Measurements from ENCODE around the gene IQSEC2.

IQSEC2 gene

DNA sequence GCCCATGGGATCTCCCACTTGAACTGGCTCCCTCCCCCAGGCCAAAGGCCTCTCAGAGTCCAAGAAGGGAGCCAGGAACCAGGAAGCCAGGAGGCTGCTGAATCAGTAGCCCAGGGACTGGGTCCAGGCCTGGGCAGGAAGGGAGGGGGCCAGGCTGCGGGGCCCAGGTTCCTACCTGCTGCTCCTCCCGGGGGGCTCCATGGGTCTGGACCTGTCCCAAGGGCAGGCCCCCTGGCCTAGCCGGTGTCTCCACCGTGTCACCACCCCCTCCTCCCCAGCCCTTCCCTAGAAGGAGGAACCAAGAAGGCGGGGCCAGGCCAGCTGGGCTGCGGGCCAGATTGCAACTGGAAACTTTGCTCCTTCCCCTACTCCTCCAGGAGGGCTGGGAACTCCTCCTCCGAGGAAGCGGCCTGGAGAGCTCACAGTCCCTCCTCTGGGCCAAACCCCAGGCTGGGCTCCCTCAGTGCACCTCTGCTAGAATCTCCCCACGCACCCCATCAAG is at the start of gene IQSEC2:
TSS of gene IQSEC2 (minus strand) at position 264 of the 502 bp plus-strand sequence.
- no peak for DNase-seq

DNA sequence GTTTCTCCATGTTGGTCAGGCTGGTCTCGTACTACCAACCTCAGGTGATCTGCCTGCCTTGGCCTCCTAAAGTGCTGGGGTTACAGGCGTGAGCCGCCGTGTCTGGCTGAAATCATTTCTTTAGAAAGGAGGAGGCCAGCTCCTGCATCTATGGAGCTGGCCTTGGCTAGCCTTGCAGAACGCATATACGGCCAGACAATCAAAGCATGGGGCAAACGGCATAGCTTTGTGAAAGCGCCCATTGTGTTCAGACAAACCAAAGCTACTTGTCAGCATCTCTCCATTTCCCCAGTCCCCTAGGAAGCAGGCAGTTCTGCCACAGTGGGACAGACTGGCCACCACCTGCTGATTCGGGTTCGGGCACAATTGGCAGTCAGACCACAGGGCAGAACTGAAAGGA is 48.9 kb upstream of the IQSEC2 start:
- DNase-seq = no peak

DNA sequence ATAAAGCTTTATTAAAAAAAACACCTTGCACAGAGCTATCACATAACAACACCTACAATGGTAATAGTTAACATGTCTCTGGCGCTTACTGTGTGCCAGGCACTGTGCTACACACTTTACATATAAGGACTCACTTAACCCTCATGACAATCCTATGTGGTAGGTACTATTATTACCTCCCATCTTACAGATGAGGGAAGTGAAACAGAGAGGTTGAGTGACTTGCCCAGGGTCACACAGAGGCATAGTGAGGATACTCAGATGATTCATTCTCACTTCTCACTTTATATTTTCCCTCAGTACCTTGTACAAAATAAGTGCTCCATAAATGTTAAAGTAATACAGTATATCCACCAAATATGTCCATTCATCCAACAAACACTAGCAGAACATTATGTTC is 43.4 kb upstream of the IQSEC2 start:
- DNase-seq = no peak

DNA sequence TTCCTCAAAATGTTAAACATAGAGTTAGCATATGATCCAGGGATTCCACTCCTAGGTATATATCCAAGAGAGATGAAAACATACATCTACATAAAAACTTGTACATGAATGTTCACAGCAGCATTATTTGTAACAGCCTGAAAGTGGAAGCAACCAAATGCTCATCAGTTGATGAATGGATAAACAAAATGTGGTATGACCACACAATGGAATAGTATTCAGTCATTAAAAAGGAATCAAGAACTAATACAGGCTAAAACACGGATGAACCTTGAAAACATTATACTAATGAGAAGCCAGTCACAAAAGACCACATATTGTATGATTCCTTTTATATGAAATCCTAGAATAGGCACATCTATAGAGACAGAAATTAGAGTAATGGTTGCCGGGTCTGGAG is 42.7 kb upstream of the IQSEC2 start:
- DNase-seq = no peak

DNA sequence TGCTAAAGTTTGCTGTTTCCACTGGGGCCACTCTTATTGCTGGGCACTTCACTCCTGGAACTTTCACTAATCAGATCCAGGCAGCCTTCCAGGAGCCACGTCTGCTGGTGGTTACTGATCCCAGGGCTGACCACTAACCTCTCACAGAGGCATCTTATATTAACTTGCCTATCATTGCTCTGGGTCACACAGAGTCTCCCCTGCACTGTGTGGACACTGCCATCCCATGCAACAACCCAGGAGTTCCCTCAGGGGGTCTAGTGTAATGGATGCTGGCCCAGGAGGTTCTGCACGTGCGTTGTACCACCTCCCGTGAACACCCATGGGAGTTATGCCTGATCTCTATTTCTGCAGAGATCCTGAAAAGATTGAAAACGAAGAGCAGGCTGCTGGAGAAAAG is 41.8 kb upstream of the IQSEC2 start:
- no peak for DNase-seq

DNA sequence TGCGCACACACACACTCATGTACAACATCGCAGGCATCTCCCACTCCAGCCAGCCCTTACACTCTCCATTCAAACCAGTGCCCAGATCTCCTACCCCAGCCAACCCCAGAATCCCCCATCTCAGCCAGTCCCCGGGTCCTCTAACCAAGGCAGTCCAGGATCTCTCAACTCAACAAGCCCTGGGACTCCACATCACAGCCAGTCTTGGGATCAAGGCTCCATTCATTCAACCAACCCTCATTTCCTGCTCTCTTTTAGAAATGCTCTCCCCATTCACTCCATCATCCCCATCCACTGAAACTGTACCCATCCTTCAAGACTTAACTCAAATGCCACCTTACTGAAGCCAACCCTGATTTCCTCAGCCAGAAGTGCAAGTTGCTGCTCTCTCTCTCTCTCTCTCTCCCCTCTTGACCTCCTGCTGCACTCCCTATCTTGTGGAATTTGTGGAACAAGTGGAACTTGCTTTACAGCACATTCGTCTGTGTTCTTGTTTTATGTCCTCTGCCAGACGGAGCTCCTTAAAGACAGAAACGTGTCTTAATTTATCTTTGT is 40.6 kb upstream of the IQSEC2 start:
- no peak for DNase-seq

DNA sequence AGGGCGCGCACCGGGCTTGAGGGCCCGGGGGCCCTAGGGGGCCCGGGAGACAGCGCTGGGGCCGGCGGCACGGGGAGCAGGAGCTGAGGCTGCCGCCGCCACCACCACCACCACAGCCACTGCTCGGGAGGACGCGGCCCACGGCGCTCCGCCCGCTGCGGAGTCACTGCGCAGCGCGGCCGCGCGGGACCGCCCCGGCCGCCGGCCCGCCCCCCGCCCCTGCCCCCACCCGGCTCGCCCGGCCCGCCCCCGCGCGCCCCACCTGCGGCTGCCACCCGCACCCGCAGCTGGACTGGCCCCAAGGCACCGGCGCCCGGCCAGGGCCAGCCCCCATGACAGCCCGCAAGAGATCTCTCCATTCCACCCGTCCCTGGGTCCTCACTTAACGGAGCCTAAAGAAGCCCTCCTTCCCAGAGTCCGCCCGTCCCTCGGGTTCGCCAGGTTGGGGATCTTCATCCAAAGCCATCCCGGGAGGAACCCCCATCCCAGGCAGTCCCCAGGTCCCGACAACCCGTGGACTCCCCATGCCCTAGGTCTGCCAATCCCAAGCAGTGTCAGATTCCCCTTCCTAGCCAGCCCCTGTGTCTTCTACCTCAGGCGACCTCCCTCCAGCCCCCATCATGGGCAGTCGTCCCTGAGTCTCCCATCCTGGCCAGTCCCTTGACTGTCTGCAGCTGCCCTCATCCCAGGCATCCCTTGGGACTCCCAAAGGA is 40.0 kb upstream of the IQSEC2 start:
- DNase-seq = peak in 1 of 2 experiments; percentile 17

DNA sequence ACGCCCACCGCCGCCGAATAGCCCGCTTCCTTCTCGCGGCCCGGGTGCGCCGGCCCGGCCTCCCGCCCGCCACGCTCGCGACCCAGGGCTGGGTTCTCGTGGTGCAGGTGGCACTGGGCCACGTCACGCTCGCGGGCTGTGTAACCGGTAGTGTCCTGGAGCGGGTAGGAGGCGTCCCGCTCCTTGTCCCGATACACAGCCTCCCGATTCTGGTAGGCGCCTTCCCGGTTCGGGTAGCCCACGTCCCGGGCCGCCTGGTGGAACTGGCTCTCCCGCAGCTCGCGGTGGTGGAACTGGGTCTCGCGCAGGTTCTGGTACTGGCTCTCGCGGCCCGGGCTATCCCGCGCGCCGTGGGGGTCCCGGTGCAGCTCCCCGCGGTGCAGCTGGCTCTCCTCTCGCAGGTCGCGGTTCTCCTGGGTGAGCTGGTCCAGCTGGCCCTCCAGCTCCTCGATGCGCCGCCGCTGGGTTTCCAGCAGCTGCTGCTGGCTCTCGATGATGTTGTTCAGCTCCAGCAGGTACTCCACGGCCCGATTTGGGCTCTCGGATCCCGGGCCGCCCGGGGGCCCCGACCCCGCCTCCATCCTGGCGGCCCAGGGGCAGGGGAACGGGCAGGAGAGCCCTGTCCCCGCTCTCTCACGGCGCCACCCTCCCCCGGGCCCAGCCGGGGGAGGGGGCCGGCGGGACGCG is 39.3 kb upstream of the IQSEC2 start:
- DNase-seq = peak in 1 of 2 experiments; percentile 5

DNA sequence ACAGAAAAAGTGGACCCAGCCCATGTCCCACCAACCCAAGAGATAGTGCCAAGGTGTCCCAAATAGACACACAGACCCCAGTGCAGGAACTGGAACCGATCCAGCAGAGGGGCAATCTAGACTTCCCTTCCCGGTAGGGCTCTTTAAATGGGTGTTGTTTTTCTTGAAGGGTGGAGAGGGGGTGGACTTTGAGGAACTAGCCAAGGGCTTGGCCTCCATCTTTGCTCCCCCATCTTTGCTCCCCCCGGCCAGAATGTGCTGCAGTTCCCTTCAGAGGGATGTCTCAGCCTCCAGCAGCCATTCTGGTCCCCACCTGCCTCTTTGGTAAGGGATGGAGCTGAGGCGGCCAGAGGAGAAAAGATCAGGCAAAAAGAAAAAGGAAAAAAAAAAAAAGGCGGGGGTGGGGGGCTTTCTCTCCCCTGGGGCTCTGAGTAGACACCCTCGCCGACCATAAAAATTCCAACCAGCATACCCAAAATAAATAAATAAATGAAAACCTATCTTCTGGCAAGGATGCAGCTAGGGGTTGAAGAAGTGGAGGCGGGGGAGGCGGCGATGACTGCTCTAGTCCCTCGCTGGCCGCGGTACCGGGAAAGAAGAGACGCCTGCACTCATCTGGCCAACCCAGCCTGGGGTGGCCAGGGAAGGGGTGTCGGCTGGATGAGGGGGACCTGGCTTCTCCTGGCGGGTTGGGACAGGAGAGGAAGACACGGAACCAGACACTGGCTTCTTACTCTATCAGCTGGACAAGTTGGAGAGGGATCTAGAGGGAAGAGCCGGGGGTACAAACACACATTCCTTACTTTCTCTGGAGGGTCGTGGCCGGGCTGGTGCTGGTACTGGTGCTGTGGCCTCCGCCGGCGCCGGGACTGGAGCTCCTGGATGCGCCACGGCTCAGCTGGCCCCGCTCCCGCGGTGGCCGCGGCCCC is 38.5 kb upstream of the IQSEC2 start:
- peak in 1 of 2 experiments; percentile 3 for DNase-seq

DNA sequence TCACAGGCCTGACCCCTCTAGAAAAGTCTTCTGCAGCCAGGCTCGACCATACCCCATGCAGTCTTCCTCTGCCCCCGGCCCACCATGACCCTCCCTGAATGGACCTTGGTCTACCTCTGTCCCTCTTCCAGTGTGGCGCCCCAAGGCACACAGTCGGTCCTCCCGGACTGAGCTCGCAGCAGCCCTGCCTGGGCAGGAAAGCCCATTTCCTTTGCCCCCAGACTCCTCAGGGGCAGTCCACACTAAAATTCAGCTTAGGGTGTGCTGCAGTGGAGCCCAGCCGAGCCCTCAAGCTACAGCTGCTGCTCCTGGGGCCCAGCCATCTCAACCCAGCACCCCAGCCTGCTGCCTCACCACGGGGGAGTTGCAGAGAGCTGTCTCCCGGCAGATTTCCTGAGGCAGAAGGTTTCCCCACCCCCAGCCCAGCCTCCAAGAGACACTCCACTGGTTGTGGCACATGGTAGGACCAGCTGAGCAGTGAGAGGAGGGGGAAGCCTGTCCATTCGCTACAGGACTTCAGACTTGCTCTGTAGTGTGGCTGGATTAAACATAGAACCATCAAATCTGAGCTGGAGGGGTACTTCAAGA is 37.5 kb upstream of the IQSEC2 start:
- DNase-seq = no peak

DNA sequence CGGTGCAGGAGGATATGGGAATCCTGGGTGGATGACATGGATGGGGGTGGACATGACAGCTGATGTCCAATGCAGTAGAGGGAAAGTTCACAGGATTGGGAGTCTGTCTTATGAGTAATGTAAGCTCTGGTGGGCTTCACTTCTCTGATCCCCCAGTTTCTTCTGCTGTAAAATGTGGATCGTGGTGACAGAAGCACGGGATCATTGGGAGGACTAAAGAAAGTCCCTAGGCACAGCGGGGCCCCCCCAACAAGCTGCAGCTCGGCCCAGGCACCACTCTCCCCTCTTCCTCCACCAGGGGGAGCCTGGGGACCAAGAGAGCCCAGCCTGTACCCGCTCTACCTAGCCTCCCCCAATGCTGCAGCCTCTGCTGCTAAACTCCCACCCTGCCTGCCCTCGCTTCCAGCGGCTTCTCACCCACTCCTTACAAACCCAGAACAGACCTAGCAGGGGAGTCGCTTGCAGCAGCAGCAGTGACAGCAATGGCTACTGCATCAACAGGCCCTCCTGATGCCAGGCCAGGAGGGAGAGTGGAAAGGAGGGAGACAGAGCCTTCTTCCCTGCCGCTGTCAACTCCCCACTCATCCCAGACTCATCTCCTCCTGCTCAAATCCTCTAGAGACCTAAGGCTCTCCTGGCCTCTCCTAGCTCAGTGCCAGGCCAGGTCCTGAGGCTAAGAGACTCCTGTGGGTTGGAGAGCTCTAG is 36.1 kb upstream of the IQSEC2 start:
- DNase-seq = peak; percentile 50 to 62

DNA sequence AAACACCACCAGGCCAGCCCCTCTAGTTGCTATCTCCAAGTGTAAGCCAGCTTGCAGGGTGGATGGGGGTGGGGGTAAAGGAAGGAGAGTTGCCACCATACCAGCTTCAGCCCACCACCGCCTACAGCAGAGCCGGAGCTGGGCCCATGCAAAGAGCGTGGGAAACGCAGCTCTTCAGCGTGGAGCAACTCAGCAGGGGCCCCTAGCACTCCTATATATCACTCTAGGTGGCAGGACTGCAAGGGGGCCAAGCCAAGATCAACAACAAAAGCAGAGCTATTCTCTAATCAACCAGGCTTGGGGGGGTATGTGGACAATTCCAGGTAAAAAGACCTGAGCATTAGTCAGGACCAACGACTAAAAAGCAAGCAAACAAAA is 35.5 kb upstream of the IQSEC2 start:
- no peak for DNase-seq

DNA sequence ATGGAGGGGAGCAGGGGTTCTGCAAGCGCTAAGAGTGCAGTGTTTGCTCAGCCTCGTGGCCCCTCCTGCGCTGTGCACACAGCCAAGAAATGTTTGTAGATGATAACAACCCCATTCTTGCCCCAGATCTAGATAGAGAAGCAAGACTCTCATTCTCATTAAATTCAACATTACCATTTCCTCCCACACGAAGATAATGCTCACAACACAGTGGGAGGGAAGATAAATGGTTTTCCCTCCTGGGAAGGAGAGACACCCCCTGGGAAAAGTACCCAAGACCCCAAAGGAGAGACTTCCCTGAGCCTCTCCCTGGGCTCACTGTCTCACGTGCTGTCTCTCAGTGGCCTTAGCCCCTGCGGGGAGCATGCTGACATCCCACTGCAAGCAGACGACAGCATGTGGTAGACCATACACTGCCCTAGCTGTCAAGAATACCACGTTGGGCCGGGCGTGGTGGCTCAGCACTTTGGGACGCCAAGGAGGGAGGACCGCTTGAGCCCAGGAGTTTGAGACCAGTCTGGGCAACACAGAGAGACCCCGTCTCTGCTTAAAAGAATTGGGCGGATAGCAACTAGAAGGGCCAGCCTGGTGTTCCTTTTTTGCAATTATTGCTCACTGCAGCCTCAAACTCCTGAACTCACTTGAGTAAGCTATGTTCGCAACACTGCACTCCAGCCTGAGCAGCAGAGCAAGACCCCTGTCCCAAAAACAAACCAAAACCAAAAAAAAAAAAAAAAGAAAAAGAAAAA is 34.9 kb upstream of the IQSEC2 start:
- DNase-seq = no peak

DNA sequence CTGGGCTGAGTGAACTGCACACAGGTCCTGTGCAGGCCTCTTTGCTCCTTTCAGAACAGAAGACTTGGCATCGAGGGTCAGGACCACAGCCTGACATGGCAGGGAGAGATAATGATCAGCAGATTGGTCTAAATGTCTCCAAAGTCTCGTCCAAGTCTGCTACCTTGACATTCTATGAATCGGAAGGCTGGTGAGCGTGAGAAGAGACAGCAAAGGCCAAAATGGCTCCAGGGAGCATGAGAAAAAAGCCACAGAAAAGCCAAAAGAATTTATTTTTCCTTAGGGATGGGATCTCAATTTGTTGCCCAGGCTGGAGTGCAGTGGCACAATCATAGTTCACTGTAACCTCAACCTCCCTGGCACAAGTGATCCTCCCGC is 32.3 kb upstream of the IQSEC2 start:
- DNase-seq = no peak

DNA sequence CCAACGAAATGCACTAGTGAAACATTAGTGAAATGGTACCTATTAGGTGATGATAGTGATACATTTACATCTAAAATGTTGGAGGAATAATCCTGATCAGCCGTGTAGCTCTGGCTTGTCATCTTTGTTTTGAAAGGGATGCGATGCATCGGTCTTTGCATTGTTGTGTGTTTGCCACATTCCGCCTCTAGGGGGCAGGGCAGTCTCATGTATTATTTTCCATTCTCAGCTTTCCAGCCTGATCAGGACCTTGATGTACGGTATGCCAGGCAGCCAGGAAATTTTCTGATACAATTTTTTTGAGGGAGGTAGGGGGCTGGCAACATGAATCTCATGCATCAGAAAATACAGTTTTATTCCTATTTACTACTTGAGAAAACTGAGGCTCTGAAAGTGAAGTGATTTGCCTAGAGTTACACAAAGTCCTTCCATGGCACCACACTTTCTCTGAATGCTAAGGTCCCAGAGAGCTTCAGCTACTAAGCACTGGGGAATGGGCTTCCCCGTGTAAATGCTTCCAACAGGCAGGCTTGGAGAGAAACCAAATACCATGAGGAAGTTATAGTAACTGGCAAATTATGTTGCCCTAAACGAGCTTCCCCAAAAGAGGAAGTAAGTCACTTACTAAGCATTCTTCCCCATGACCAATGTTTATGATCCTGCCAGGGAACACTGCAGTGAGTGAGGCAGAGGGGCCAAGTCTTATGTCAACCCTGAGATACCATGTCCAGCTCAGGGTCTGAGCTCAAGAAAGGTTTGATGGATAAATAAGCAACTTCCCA is 31.8 kb upstream of the IQSEC2 start:
- DNase-seq = peak; percentile 33 to 51

DNA sequence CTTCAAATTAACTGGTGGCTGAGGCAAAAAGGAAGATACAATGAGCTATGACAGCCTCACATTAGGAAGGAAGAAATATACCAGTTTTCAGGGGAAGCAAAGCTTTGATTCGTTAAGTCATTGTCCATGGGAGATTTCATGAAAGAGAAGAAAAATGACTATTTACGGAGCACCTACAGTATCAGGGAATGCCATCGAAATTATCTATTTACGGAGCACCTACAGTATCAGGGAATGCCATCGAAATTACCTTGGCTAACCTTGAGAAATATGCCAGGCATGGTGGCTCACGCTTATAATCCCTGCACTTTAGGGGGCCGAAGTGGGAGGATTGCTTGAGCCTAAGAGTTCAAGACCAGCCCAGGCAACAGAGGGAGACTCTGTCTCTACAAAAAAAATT is 28.5 kb upstream of the IQSEC2 start:
- DNase-seq = no peak

DNA sequence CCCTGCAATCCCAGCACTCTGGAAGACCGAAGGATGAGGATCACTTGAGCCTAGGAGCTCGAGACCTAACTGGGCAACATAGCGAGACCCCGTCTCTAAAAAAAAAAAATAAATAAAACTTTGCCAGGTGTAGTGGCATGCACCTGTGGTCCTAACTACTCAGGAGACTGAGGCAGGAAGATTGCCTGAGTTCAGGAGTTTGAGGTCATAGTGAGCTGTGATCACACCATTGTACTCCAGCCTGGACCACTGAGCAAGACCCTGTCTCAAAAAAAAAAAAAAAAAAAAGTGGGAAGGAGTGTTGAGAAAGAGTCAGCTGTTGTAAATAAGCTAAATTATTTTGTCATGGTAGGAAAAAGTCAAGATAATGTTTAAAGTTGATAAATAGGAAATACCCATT is 27.5 kb upstream of the IQSEC2 start:
- no peak for DNase-seq

DNA sequence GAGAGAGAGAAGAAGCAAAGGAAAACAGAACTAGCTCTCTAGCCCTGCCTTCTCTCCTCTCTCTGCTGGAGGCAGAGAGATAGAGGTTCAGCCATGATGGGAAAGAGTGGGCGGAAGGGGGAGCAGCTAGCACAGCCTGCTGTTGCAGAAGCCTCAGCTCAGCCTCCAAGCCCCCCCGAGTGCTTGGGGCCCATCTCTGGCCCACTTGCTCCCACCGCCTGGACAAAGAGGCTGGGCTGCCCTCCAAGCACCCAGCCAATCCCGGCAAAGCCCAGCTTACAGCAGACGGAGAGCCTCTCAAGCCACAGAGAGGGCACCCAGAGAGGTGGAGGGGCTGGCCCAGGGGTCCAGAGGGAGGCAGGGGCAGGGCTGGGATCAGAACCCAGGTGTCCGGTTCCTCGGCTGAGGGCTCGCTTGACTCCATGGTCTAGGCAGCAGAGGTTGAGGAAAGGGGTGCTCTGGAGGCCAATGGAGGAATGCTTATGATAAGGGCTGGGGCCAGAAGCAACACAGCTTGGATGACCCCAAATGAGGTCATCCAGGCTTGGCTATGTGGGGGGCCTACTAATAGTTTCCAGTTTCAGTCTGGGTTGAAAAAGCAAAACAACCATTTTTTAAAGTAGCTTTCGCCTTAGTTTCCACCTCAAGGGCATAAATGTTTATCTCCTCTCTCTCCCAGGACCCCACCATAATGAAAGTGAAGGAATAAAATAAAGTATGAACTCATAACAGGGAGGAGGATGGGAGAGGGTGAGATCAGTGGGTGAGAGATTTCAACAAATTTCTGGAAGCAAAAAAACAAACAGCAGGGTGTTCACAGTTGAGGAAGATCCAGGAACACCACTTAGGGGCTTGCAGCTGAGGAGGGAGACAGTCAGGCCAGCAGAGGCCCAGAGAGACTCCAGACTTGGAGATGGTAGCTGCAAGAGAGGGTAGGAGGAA is 24.9 kb upstream of the IQSEC2 start:
- DNase-seq = no peak
